Stimulated activated CD4-positive, alpha-beta T cell treated with anti-CD3 and anti-CD28 coated beads, Interleukin-12 subunit alpha, Interleukin-12 subunit beta, amount 100 ng/mL, for 24 hours (primary cell): ENCODE results near the gene PPM1D.

ENCODE experiments used
- DNase-seq, 2 experiments: peaks; one replicate each; pipeline ENCODE4 v3.0.0-alpha.2; 2020; ENCODE audit warnings: low read depth in 2 of 2

PPM1D gene

GRCh38 chr17:60618854-60619526, 19.0 kb downstream of the PPM1D start:
- DNase-seq: no peak

- DNase-seq: no peak
Measured at GRCh38 chr17:60622961-60623360, 23.0 kb downstream of the PPM1D start.

GRCh38 chr17:60623415-60623814, 23.4 kb downstream of the PPM1D start:
- no peak for DNase-seq

GRCh38 chr17:60627124-60627523, 27.1 kb downstream of the PPM1D start:
- no peak for DNase-seq

GRCh38 chr17:60628252-60628889, 28.4 kb downstream of the PPM1D start:
- DNase-seq: no peak

GRCh38 chr17:60629120-60629519, 29.1 kb downstream of the PPM1D start:
- no peak for DNase-seq

- no peak for DNase-seq
Measured at GRCh38 chr17:60630352-60630751, 30.4 kb downstream of the PPM1D start.

- DNase-seq: no peak
Measured at GRCh38 chr17:60631119-60631518, 31.1 kb downstream of the PPM1D start.

GRCh38 chr17:60637683-60638082, 37.7 kb downstream of the PPM1D start:
- no peak for DNase-seq

GRCh38 chr17:60639019-60639330, 39.0 kb downstream of the PPM1D start:
- DNase-seq: no peak

GRCh38 chr17:60640503-60640902, 40.5 kb downstream of the PPM1D start:
- no peak for DNase-seq

GRCh38 chr17:60641126-60641525, 41.1 kb downstream of the PPM1D start:
- DNase-seq: no peak

GRCh38 chr17:60641810-60642220, 41.8 kb downstream of the PPM1D start:
- DNase-seq: peak; percentile 2 to 26

- no peak for DNase-seq
Measured at GRCh38 chr17:60645918-60646523, 46.0 kb downstream of the PPM1D start.

- DNase-seq: no peak
Measured at GRCh38 chr17:60646701-60647100, 46.7 kb downstream of the PPM1D start.

GRCh38 chr17:60647705-60648104, 47.7 kb downstream of the PPM1D start:
- DNase-seq: no peak

GRCh38 chr17:60652454-60653247, 52.7 kb downstream of the PPM1D start:
- no peak for DNase-seq

- DNase-seq: no peak
Measured at GRCh38 chr17:60653569-60653968, 53.6 kb downstream of the PPM1D start.

GRCh38 chr17:60656499-60656898, 56.5 kb downstream of the PPM1D start:
- DNase-seq: no peak

GRCh38 chr17:60659156-60659555, 59.2 kb downstream of the PPM1D start:
- no peak for DNase-seq

GRCh38 chr17:60661489-60661888, 61.5 kb downstream of the PPM1D start:
- DNase-seq: no peak

- DNase-seq: no peak
Measured at GRCh38 chr17:60664022-60664421, 64.0 kb downstream of the PPM1D start.

- DNase-seq: no peak
Measured at GRCh38 chr17:60665602-60666001, 65.6 kb downstream of the PPM1D start.
